HG03135 (cell line): ENCODE measurements around the gene SMIM34.
"Not testable (repeated sequence)": the region's sequence is repeated elsewhere in the genome, so short reads cannot be mapped to it uniquely, and the experiment has no call there.

ENCODE experiments used
- ATAC-seq: cut with Tn5 transposase; IDR thresholded peaks from one replicate; pipeline ENCODE4 v1.9.1; 2021; ENCODE audit warnings: mild to moderate bottlenecking, moderate library complexity; ENCODE audit not compliant: unreplicated experiment

Gene SMIM34

GRCh38 chr21:34374462-34374861 lies 49.3 kb downstream of the SMIM34 start:
- not testable (repeated sequence) for ATAC-seq

GRCh38 chr21:34372321-34372720 lies 51.4 kb downstream of the SMIM34 start:
- no peak for ATAC-seq

GRCh38 chr21:34369741-34370140 lies 54.0 kb downstream of the SMIM34 start:
- ATAC-seq: no peak
